MCF 10A (cell line): Measurements from ENCODE around the gene RNF157. TPM values are rescaled to one million over a fixed set of nuclear protein-coding genes. Genes with fewer than 3 reads are reported as not detected.
A peak's percentile ranks its signal among the peaks of the same experiment; 100 is the strongest.
"Not testable (repeated sequence)": the region's sequence is repeated elsewhere in the genome, so short reads cannot be mapped to it uniquely, and the experiment has no call there.

Experiments
- BruUV-seq: library from RNA; stranded (reverse); fragments of 400-500 nt; replicated peaks from 2 replicates; lab custom pipeline; 2021; lab: Mats Ljungman, UMichigan
- CTCF ChIA-PET: fragments of 300-600 bp; sonication (Branson Sonifier 250); formaldehyde crosslinking; extraction: SDS; loops from one replicate; lab custom pipeline; 2021; ENCODE audit warnings: antibody characterized with exemption, inconsistent platforms; lab: Yijun Ruan, JAX
- POLR2A ChIA-PET: fragments of 300-600, 350-650 bp; sonication (Branson Sonifier 250); formaldehyde crosslinking; extraction: SDS; loops from one replicate; lab custom pipeline; 2020; ENCODE audit warnings: antibody characterized with exemption, inconsistent platforms; lab: Yijun Ruan, JAX
- DNase-seq: peaks from one replicate; pipeline ENCODE4 v3.0.0-alpha.2; 2018; ENCODE audit not compliant: unreplicated experiment
- H3K27ac Mint-ChIP-seq: one replicate; pipeline ENCODE4 v1.8.0; 2022; ENCODE audit warnings: mild to moderate bottlenecking, low read depth, mixed read lengths; ENCODE audit not compliant: unreplicated experiment
- H3K27me3 Mint-ChIP-seq: one replicate; pipeline ENCODE4 v1.8.0; 2022; ENCODE audit warnings: mixed read lengths; ENCODE audit not compliant: insufficient read depth, unreplicated experiment
- H3K36me3 Mint-ChIP-seq: one replicate; pipeline ENCODE4 v1.8.0; 2022; ENCODE audit warnings: mild to moderate bottlenecking, moderate library complexity, mixed read lengths; ENCODE audit not compliant: insufficient read depth, unreplicated experiment
- H3K4me1 Mint-ChIP-seq: one replicate; pipeline ENCODE4 v1.8.0; 2022; ENCODE audit warnings: mixed read lengths; ENCODE audit not compliant: insufficient read depth, unreplicated experiment
- H3K4me3 Mint-ChIP-seq: one replicate; pipeline ENCODE4 v1.8.0; 2022; ENCODE audit warnings: mild to moderate bottlenecking, moderate library complexity, mixed read lengths; ENCODE audit not compliant: unreplicated experiment
- H3K9me3 Mint-ChIP-seq: one replicate; pipeline ENCODE4 v1.8.0; 2022; ENCODE audit warnings: mixed read lengths; ENCODE audit not compliant: unreplicated experiment
- CTCF ChIP-seq: fragments of 200-600 bp; IDR thresholded peaks from one replicate; pipeline ENCODE4 v1.8.0; 2022; ENCODE audit warnings: antibody characterized with exemption, mild to moderate bottlenecking; ENCODE audit not compliant: unreplicated experiment
- intact Hi-C: fragments of 100-400 bp; cut with micrococcal nuclease; formaldehyde crosslinking; loops from 2 replicates; pipeline ENCODE4 v1.14.1; 2022
- total RNA-seq: library from RNA; stranded (reverse); gene quantifications from 2 replicates; pipeline ENCODE4 v1.2.3, GENCODE V29; 2022

The RNF157 gene
- total RNA-seq, 1 experiment from 2014 or later, result 0.44 TPM

- no peak overlapping the region for H3K27ac Mint-ChIP-seq
- ChIA-PET CTCF (interaction anchor here (6.0 kb wide), 1 partner anchor 9 kb away, joined by 51 read pairs; no protein-coding TSS in a partner anchor), POLR2A (no interaction called here)
- H3K27me3 Mint-ChIP-seq, result no peaks in the 10 kb centered on the region
- no TSS peak for BruUV-seq
- H3K9me3 Mint-ChIP-seq, result no peaks in the 10 kb centered on the region
- H3K4me1 Mint-ChIP-seq, result peaks cover 7% of the 10 kb centered on the region
- no peak for DNase-seq
- peaks cover 42% of the 10 kb centered on the region for H3K36me3 Mint-ChIP-seq
- no peak for TF ChIP-seq CTCF
- intact Hi-C loops, result no loop called here
- H3K4me3 Mint-ChIP-seq, result no peak overlapping the region
Measured at GRCh38 chr17:76270127-76270592, 29.9 kb upstream of the RNF157 start.

GRCh38 chr17:76268991-76269981 is 29.0 kb upstream of the RNF157 start:
- intact Hi-C loops, result loop anchor here (2.0 kb wide), 1 partner anchor 20 kb away; no protein-coding TSS in a partner anchor
- peak overlapping the region; percentile 90 for H3K27ac Mint-ChIP-seq
- CTCF ChIA-PET, result interaction anchor here (0.6 to 6.0 kb wide), 5 partner anchors 10 to 148 kb away, joined by 3 to 51 read pairs (median 3); no protein-coding TSS in a partner anchor
- no peak for DNase-seq
- no peaks in the 10 kb centered on the region for H3K9me3 Mint-ChIP-seq
- TF ChIP-seq CTCF, result no peak
- H3K4me1 Mint-ChIP-seq, result peaks cover 7% of the 10 kb centered on the region
- H3K36me3 Mint-ChIP-seq, result peaks cover 43% of the 10 kb centered on the region
- H3K4me3 Mint-ChIP-seq, result no peak overlapping the region
- H3K27me3 Mint-ChIP-seq, result no peaks in the 10 kb centered on the region
- POLR2A ChIA-PET, result interaction anchor here (0.6 to 1.4 kb wide), 2 partner anchors 64 to 167 kb away, joined by 3 to 4 read pairs; no protein-coding TSS in a partner anchor
- no TSS peak for BruUV-seq

GRCh38 chr17:76268015-76268749 is 27.9 kb upstream of the RNF157 start:
- H3K4me3 Mint-ChIP-seq, result peak overlapping the region; percentile 58
- POLR2A ChIA-PET, result interaction anchor here (0.6 to 4.2 kb wide), 8 partner anchors 63 to 539 kb away, joined by 3 to 21 read pairs (median 4); partner anchors contain the start of genes EVPL, EXOC7 and PRPSAP1

GRCh38 chr17:76267581-76268001 is 27.3 kb upstream of the RNF157 start:
- H3K4me1 Mint-ChIP-seq, BruUV-seq, H3K27me3 Mint-ChIP-seq, H3K9me3 Mint-ChIP-seq, DNase-seq: not testable (repeated sequence)
- peak overlapping the region; percentile 58 for H3K4me3 Mint-ChIP-seq
- ChIA-PET POLR2A (interaction anchor here (0.6 to 4.2 kb wide), 8 partner anchors 8 to 538 kb away, joined by 3 to 21 read pairs (median 5); partner anchors contain the start of genes EVPL, EXOC7 and PRPSAP1), CTCF (interaction anchor here (0.6 to 6.0 kb wide), 6 partner anchors 11 to 1521 kb away, joined by 3 to 51 read pairs (median 3); no protein-coding TSS in a partner anchor)
- intact Hi-C loops, result loop anchor here (2.0 kb wide), 1 partner anchor 19 kb away; no protein-coding TSS in a partner anchor
- H3K36me3 Mint-ChIP-seq, result peaks cover 41% of the 10 kb centered on the region
- peak overlapping the region; percentile 90 for H3K27ac Mint-ChIP-seq

More at GRCh38 chr17:76268015-76268749, 27.9 kb upstream of the RNF157 start:
- no peak for TF ChIP-seq CTCF
- H3K27me3 Mint-ChIP-seq, result no peaks in the 10 kb centered on the region
- H3K27ac Mint-ChIP-seq, result peak overlapping the region; percentile 90
- intact Hi-C loops, result loop anchor here (2.0 kb wide), 1 partner anchor 19 kb away; no protein-coding TSS in a partner anchor
- DNase-seq, result peak; percentile 88
- no peaks in the 10 kb centered on the region for H3K9me3 Mint-ChIP-seq
- H3K4me1 Mint-ChIP-seq, result peaks cover 7% of the 10 kb centered on the region
- CTCF ChIA-PET, result interaction anchor here (0.6 to 6.0 kb wide), 7 partner anchors 11 to 262 kb away, joined by 3 to 51 read pairs (median 3); no protein-coding TSS in a partner anchor
- TSS peak; percentile 89 for BruUV-seq
- peaks cover 43% of the 10 kb centered on the region for H3K36me3 Mint-ChIP-seq
